Suprapubic skin (tissue), 4 donors: ENCODE data around the gene DAAM2.

Source experiments
- EP300 ChIP-seq: sonication (generic); formaldehyde crosslinking; IDR thresholded peaks from one replicate; pipeline ENCODE4 v1.6.1; 2017; ENCODE audit warnings: antibody characterized with exemption
- POLR2A ChIP-seq, 2 donors: fragments of 450-650 bp; IDR thresholded peaks; one replicate each; pipeline ENCODE4 v1.6.1; 2017; ENCODE audit warnings: antibody characterized with exemption in 2 of 2, mild to moderate bottlenecking in 2 of 2, moderate library complexity in 2 of 2
- POLR2AphosphoS5 ChIP-seq, 3 donors: sonication (generic); formaldehyde crosslinking; IDR thresholded peaks; one replicate each; pipeline ENCODE4 v1.6.1; 2017; ENCODE audit warnings: antibody characterized with exemption in 3 of 3
- TF ChIP-seq, protein P1 (sequence below), 2 donors: fragments of 200-600 bp in 1 of 2; fragments of 450-650 bp in 1 of 2; sonication (generic) in 1 of 2; IDR thresholded peaks; one replicate each; pipeline ENCODE4 v1.5.1; 2016 to 2019; ENCODE audit warnings: antibody characterized with exemption in 2 of 2, mild to moderate bottlenecking in 1 of 2, moderate library complexity in 1 of 2

DNA sequence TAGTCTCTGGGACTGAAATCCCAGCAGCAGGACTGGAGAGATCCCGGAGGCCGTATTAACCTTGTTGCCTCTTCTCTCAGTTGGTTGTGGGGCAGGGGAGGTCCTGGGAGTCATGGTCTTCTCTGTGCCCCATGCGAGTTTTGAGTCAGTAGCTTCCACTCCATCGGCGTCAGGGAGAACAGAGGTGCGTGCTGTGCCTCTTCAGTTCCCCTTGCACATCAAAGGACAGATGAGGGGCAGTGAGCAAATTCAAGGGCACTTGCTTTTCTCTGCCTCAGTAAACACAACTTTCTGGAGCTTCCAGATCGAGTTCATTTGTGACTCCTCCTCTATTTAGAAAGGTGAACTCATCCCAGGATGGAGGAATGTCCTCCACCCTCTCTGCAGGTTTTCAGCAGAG is 93.5 kb downstream of the DAAM2 start:
- TF ChIP-seq POLR2A (IDR thresholded peaks at IDR 0.05) (no peak), POLR2AphosphoS5 (IDR thresholded peaks at IDR 0.05) (no peak), EP300 (no peak)
- TF ChIP-seq, protein P1, sequence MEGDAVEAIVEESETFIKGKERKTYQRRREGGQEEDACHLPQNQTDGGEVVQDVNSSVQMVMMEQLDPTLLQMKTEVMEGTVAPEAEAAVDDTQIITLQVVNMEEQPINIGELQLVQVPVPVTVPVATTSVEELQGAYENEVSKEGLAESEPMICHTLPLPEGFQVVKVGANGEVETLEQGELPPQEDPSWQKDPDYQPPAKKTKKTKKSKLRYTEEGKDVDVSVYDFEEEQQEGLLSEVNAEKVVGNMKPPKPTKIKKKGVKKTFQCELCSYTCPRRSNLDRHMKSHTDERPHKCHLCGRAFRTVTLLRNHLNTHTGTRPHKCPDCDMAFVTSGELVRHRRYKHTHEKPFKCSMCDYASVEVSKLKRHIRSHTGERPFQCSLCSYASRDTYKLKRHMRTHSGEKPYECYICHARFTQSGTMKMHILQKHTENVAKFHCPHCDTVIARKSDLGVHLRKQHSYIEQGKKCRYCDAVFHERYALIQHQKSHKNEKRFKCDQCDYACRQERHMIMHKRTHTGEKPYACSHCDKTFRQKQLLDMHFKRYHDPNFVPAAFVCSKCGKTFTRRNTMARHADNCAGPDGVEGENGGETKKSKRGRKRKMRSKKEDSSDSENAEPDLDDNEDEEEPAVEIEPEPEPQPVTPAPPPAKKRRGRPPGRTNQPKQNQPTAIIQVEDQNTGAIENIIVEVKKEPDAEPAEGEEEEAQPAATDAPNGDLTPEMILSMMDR (IDR thresholded peaks at IDR 0.05) = no peak
